HepG2 (cell line): ENCODE results near the gene ZBTB2. TPM values are rescaled to one million over a fixed set of nuclear protein-coding genes. Genes with fewer than 3 reads are reported as not detected.

ENCODE experiments used
- AHR ChIP-seq: IDR thresholded peaks from 2 replicates; pipeline ENCODE4 v1.6.1; 2018; ENCODE audit warnings: missing genetic modification reagents, missing compliant biosample characterization
- KDM2A ChIP-seq: sonication (generic); formaldehyde crosslinking; IDR thresholded peaks from 2 replicates; pipeline ENCODE4 v1.4.0; 2020; ENCODE audit warnings: low read depth, missing genetic modification reagents, borderline replicate concordance
- PAWR ChIP-seq: sonication (generic); formaldehyde crosslinking; IDR thresholded peaks from 2 replicates; pipeline ENCODE4 v1.4.0; 2020; ENCODE audit warnings: missing genetic modification reagents, mild to moderate bottlenecking, borderline replicate concordance
- PLRG1 ChIP-seq: fragments of 450-650 bp; conservative IDR thresholded peaks from 2 replicates; pipeline ENCODE4 v1.6.1; 2016
- RXRA ChIP-seq: sonication (generic); formaldehyde crosslinking; IDR thresholded peaks from 2 replicates; pipeline ENCODE4 v1.5.1; 2020; ENCODE audit warnings: missing genetic modification reagents
- ZFP62 ChIP-seq: sonication (generic); formaldehyde crosslinking; IDR thresholded peaks from 2 replicates; pipeline ENCODE4 v1.4.0; 2020; ENCODE audit warnings: missing genetic modification reagents
- ZMAT3 ChIP-seq: sonication (generic); formaldehyde crosslinking; conservative IDR thresholded peaks from 2 replicates; pipeline ENCODE4 v1.7.0; 2021; ENCODE audit warnings: missing genetic modification reagents
- ZNF136 ChIP-seq: sonication (generic); formaldehyde crosslinking; IDR thresholded peaks from 2 replicates; pipeline ENCODE4 v1.8.1; 2022; ENCODE audit warnings: low read depth, mild to moderate bottlenecking, moderate library complexity, missing genetic modification reagents
- ZNF644 ChIP-seq: IDR thresholded peaks from 2 replicates; pipeline ENCODE4 v1.6.1; 2016; ENCODE audit warnings: low read depth
- ZNF746 ChIP-seq: sonication (generic); formaldehyde crosslinking; IDR thresholded peaks from 2 replicates; pipeline ENCODE4 v1.8.0; 2022; ENCODE audit warnings: mild to moderate bottlenecking, missing genetic modification reagents
- ZNF749 ChIP-seq: sonication (generic); formaldehyde crosslinking; IDR thresholded peaks from 2 replicates; pipeline ENCODE4 v1.8.0; 2022; ENCODE audit warnings: mild to moderate bottlenecking, missing genetic modification reagents, moderate library complexity, borderline replicate concordance
- polyA plus RNA-seq, 8 experiments: library from polyadenylated mRNA; depleted of rRNA in 3 of 8; stranded (reverse) in 7 of 8; unstranded in 1 of 8; fragments of >200 nt; fragmentation: Illumina TruSeq in 4 of 8; extraction: Trizol in 4 of 8; gene quantifications; 2 replicates each; pipeline versions ENCODE4 v1.2.1 to v1.2.3, GENCODE V29; 2011 to 2016; ENCODE audit warnings: low read depth in 4 of 8, missing spikeins in 1 of 8, mixed read lengths in 1 of 8; ENCODE audit not compliant: insufficient read depth in 1 of 8
- total RNA-seq, 5 experiments: library from RNA; depleted of rRNA; stranded (reverse); fragments of >200 nt; fragmentation: Illumina TruSeq; extraction: Trizol; gene quantifications; 2 replicates each; pipeline ENCODE4 v1.2.3, GENCODE V29; 2016; ENCODE audit warnings: low read depth in 1 of 5
- TF ChIP-seq, protein P1 (sequence below): sonication (generic); formaldehyde crosslinking; IDR thresholded peaks from 2 replicates; pipeline ENCODE4 v1.8.0; 2022; ENCODE audit warnings: missing genetic modification reagents, mild to moderate bottlenecking, borderline replicate concordance
- TF ChIP-seq, protein P2 (sequence below): sonication (generic); formaldehyde crosslinking; IDR thresholded peaks from 2 replicates; pipeline ENCODE4 v1.5.0; 2020; ENCODE audit warnings: mild to moderate bottlenecking, missing genetic modification reagents
- TF ChIP-seq, protein P3 (sequence below): sonication (generic); formaldehyde crosslinking; IDR thresholded peaks from 2 replicates; pipeline ENCODE4 v1.4.0; 2020; ENCODE audit warnings: missing genetic modification reagents, borderline replicate concordance
- TF ChIP-seq, protein P4 (sequence below): IDR thresholded peaks from 2 replicates; pipeline ENCODE4 v1.6.1; 2012; ENCODE audit warnings: inconsistent platforms
- TF ChIP-seq, protein P5 (sequence below): IDR thresholded peaks from 2 replicates; pipeline ENCODE4 v1.6.1; 2016; ENCODE audit warnings: low read depth, borderline replicate concordance
- TF ChIP-seq, protein P6 (sequence below): sonication (generic); formaldehyde crosslinking; IDR thresholded peaks from 2 replicates; pipeline ENCODE4 v1.4.0; 2020; ENCODE audit warnings: missing genetic modification reagents
- TF ChIP-seq, protein P7 (sequence below): sonication (generic); formaldehyde crosslinking; IDR thresholded peaks from 2 replicates; pipeline ENCODE4 v1.5.0; 2020; ENCODE audit warnings: missing genetic modification reagents

Gene ZBTB2
- total and polyA plus RNA-seq, 2 of the 13 experiments (the other 11 are each of a cell fraction or from before 2014, with no cell fraction given), result 15.4 to 22.8 TPM

DNA sequence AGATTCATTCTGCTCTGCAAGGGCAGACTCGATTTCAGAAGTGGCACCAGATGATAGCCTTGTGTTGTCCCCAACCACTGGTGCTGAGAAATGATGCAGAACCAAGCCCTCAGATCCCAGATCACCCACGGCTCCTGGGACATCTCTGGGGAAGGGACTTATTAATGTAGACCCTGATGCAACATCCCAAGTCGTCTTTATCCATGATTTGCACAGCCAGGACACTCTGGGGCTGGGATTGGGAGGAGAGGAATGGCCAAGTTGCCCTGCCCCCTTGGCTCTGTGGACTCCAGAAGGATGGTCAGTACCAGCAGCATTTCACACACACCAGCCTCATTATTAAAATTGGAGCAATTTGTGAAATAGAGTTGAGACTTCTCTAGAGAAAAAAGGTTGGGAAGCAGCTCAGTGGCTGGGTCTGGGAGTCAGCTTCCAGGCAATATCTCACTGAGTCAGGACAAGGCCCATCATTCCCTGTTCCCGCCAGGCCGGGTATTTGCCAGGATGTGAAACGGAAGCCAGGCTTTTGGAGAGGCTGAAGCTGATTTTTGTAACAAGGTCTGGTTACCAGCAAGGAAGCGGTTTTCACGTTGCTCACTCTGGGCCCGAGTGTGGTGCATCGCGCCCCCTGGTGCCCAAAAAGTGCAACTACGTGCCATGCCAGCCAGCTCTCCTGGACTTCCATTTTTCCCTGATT, 67.4 kb downstream of the ZBTB2 start (continued):
- TF ChIP-seq, protein P1, sequence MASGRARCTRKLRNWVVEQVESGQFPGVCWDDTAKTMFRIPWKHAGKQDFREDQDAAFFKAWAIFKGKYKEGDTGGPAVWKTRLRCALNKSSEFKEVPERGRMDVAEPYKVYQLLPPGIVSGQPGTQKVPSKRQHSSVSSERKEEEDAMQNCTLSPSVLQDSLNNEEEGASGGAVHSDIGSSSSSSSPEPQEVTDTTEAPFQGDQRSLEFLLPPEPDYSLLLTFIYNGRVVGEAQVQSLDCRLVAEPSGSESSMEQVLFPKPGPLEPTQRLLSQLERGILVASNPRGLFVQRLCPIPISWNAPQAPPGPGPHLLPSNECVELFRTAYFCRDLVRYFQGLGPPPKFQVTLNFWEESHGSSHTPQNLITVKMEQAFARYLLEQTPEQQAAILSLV (CRISPR knock-in tag), result peak; percentile 25; the same call in 1 of the 2 replicates
- TF ChIP-seq PLRG1 (no peak), AHR (CRISPR knock-in tag) (peak; percentile 44; the same call in 1 of the 2 replicates), RXRA (CRISPR knock-in tag) (peak; percentile 45; the same call in 1 of the 2 replicates), PAWR (0 out of 2 replicates have a peak, but pooled peaks have one; percentile 23), ZNF746 (CRISPR knock-in tag) (0 out of 2 replicates have a peak, but pooled peaks have one; percentile 39), ZNF136 (0 out of 2 replicates have a peak, but pooled peaks have one; percentile 19), ZNF749 (0 out of 2 replicates have a peak, but pooled peaks have one; percentile 21), ZMAT3 (CRISPR knock-in tag) (no peak), ZFP62 (CRISPR knock-in tag) (0 out of 2 replicates have a peak, but pooled peaks have one; percentile 42), ZNF644 (CRISPR knock-in tag) (no peak), KDM2A (CRISPR knock-in tag) (peak; percentile 84)
- TF ChIP-seq, protein P2, sequence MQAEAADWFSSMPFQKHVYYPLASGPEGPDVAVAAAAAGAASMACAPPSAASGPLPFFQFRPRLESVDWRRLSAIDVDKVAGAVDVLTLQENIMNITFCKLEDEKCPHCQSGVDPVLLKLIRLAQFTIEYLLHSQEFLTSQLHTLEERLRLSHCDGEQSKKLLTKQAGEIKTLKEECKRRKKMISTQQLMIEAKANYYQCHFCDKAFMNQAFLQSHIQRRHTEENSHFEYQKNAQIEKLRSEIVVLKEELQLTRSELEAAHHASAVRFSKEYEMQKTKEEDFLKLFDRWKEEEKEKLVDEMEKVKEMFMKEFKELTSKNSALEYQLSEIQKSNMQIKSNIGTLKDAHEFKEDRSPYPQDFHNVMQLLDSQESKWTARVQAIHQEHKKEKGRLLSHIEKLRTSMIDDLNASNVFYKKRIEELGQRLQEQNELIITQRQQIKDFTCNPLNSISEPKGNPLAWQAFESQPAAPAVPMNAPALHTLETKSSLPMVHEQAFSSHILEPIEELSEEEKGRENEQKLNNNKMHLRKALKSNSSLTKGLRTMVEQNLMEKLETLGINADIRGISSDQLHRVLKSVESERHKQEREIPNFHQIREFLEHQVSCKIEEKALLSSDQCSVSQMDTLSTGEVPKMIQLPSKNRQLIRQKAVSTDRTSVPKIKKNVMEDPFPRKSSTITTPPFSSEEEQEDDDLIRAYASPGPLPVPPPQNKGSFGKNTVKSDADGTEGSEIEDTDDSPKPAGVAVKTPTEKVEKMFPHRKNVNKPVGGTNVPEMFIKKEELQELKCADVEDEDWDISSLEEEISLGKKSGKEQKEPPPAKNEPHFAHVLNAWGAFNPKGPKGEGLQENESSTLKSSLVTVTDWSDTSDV, result no peak
- TF ChIP-seq, protein P3, sequence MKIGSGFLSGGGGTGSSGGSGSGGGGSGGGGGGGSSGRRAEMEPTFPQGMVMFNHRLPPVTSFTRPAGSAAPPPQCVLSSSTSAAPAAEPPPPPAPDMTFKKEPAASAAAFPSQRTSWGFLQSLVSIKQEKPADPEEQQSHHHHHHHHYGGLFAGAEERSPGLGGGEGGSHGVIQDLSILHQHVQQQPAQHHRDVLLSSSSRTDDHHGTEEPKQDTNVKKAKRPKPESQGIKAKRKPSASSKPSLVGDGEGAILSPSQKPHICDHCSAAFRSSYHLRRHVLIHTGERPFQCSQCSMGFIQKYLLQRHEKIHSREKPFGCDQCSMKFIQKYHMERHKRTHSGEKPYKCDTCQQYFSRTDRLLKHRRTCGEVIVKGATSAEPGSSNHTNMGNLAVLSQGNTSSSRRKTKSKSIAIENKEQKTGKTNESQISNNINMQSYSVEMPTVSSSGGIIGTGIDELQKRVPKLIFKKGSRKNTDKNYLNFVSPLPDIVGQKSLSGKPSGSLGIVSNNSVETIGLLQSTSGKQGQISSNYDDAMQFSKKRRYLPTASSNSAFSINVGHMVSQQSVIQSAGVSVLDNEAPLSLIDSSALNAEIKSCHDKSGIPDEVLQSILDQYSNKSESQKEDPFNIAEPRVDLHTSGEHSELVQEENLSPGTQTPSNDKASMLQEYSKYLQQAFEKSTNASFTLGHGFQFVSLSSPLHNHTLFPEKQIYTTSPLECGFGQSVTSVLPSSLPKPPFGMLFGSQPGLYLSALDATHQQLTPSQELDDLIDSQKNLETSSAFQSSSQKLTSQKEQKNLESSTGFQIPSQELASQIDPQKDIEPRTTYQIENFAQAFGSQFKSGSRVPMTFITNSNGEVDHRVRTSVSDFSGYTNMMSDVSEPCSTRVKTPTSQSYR, result no peak
- TF ChIP-seq, protein P4, sequence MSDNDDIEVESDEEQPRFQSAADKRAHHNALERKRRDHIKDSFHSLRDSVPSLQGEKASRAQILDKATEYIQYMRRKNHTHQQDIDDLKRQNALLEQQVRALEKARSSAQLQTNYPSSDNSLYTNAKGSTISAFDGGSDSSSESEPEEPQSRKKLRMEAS, result peak; percentile 38; the same call in 1 of the 2 replicates
- TF ChIP-seq, protein P5, sequence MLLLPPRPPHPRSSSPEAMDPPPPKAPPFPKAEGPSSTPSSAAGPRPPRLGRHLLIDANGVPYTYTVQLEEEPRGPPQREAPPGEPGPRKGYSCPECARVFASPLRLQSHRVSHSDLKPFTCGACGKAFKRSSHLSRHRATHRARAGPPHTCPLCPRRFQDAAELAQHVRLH (CRISPR knock-in tag), result peak; percentile 79; the same call in 1 of the 2 replicates
- TF ChIP-seq, protein P6, sequence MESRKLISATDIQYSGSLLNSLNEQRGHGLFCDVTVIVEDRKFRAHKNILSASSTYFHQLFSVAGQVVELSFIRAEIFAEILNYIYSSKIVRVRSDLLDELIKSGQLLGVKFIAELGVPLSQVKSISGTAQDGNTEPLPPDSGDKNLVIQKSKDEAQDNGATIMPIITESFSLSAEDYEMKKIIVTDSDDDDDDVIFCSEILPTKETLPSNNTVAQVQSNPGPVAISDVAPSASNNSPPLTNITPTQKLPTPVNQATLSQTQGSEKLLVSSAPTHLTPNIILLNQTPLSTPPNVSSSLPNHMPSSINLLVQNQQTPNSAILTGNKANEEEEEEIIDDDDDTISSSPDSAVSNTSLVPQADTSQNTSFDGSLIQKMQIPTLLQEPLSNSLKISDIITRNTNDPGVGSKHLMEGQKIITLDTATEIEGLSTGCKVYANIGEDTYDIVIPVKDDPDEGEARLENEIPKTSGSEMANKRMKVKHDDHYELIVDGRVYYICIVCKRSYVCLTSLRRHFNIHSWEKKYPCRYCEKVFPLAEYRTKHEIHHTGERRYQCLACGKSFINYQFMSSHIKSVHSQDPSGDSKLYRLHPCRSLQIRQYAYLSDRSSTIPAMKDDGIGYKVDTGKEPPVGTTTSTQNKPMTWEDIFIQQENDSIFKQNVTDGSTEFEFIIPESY (CRISPR knock-in tag), result peak; percentile 53
- TF ChIP-seq, protein P7, sequence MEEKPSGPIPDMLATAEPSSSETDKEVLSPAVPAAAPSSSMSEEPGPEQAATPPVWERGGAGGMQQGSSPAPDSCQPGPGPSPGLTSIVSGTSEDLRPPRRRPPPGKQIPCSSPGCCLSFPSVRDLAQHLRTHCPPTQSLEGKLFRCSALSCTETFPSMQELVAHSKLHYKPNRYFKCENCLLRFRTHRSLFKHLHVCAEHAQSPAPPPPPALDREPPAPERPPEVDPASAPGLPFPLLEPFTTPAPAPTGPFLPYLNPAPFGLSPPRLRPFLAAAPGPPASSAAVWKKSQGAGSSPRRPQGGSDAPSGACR, result 0 out of 2 replicates have a peak, but pooled peaks have one; percentile 72
